Measurements from ENCODE around the gene ZNRF3. TPM values are rescaled to one million over a fixed set of nuclear protein-coding genes. Genes with fewer than 3 reads are reported as not detected.

The ZNRF3 gene
- polyA plus RNA-seq, 1 donor from 2014 or later = 2.9 TPM

DNA sequence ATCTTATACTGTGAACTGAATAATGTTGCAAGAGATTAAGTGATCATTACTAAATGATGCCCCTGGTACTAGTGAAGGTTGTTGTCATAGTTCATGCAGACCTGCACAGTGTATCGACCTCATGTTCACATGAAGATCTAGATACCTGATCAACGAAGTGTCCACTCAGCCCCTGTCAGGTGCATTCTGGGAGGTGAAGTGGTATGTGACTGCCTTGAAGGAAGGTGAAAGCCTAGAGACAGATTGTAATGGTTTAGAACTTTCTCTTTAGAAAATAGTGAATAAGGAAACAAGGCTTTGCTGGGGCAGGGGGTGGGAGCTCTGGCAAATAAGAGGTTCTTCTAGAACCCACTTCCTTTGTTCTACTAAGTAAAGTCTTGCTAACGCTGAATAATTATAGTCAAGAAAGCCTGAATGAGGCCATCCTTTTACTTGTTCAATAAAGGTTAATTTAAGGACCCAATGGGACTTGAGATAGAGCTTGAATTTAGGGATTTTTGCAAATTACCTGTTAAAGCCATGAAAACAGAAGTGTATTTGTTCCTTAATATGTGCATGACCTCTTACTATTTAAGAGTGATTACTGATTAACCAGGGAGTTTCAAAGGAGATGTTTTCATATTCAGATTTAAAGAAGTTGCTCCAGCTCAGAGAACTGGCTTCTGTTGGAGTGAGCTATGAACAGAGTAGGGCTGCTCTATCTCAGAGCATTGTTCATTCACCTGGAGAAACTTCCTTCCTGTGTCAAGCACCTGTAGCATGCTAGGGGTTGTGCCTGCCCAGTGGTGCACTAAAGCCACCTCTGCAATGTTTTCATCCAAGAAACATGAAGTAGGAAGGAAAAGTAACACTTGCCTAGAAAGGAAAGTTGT, 132.9 kb downstream of the ZNRF3 start:
- H3K79me2 ChIP-seq (replicated peaks; ENCODE audit: insufficient read depth, low read length) = no peaks in the 10 kb centered on the region
- H3K4me3 ChIP-seq (ENCODE audit: low read length) = no peak overlapping the region
- H3K27ac ChIP-seq (ENCODE audit: low read length) = no peak overlapping the region
- no peaks in the 10 kb centered on the region for H3K36me3 ChIP-seq (ENCODE audit: insufficient read depth, low read length)
- no peaks in the 10 kb centered on the region for H3K9me2 ChIP-seq (ENCODE audit: insufficient read depth, low read length)
- H3K9ac ChIP-seq (ENCODE audit: low read length) = no peak overlapping the region
- H3F3A ChIP-seq (ENCODE audit: insufficient read depth, low read length, poor library complexity, severe bottlenecking) = no peaks in the 10 kb centered on the region
- H2AFZ ChIP-seq (ENCODE audit: low read depth, low read length) = no peak overlapping the region
- H3K27me3 ChIP-seq (ENCODE audit: insufficient read depth, low read depth, low read length) = no peaks in the 10 kb centered on the region
- H4K20me1 ChIP-seq (ENCODE audit: insufficient read depth) = no peaks in the 10 kb centered on the region
- H3K9me3 ChIP-seq (ENCODE audit: low read length) = no peaks in the 10 kb centered on the region
- no peak overlapping the region for H3K4me2 ChIP-seq (ENCODE audit: low read length)
- TF ChIP-seq EZH2 (IDR thresholded peaks at IDR 0.05; ENCODE audit: borderline replicate concordance, insufficient read depth, low read length, poor library complexity, severe bottlenecking) (no peak), SMC3 (conservative IDR thresholded peaks at IDR 0.05; ENCODE audit: poor library complexity) (no peak), EP300 (conservative IDR thresholded peaks at IDR 0.05; ENCODE audit: poor library complexity, severe bottlenecking) (no peak), TAF1 (IDR thresholded peaks at IDR 0.05; ENCODE audit: low read depth) (no peak), MXI1 (conservative IDR thresholded peaks at IDR 0.05; ENCODE audit: poor library complexity, severe bottlenecking) (no peak), POLR2AphosphoS5 (IDR thresholded peaks at IDR 0.05) (no peak)
- TF ChIP-seq, protein P1, sequence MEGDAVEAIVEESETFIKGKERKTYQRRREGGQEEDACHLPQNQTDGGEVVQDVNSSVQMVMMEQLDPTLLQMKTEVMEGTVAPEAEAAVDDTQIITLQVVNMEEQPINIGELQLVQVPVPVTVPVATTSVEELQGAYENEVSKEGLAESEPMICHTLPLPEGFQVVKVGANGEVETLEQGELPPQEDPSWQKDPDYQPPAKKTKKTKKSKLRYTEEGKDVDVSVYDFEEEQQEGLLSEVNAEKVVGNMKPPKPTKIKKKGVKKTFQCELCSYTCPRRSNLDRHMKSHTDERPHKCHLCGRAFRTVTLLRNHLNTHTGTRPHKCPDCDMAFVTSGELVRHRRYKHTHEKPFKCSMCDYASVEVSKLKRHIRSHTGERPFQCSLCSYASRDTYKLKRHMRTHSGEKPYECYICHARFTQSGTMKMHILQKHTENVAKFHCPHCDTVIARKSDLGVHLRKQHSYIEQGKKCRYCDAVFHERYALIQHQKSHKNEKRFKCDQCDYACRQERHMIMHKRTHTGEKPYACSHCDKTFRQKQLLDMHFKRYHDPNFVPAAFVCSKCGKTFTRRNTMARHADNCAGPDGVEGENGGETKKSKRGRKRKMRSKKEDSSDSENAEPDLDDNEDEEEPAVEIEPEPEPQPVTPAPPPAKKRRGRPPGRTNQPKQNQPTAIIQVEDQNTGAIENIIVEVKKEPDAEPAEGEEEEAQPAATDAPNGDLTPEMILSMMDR (IDR thresholded peaks at IDR 0.05; ENCODE audit: poor library complexity, severe bottlenecking) = no peak
- TF ChIP-seq, protein P2, sequence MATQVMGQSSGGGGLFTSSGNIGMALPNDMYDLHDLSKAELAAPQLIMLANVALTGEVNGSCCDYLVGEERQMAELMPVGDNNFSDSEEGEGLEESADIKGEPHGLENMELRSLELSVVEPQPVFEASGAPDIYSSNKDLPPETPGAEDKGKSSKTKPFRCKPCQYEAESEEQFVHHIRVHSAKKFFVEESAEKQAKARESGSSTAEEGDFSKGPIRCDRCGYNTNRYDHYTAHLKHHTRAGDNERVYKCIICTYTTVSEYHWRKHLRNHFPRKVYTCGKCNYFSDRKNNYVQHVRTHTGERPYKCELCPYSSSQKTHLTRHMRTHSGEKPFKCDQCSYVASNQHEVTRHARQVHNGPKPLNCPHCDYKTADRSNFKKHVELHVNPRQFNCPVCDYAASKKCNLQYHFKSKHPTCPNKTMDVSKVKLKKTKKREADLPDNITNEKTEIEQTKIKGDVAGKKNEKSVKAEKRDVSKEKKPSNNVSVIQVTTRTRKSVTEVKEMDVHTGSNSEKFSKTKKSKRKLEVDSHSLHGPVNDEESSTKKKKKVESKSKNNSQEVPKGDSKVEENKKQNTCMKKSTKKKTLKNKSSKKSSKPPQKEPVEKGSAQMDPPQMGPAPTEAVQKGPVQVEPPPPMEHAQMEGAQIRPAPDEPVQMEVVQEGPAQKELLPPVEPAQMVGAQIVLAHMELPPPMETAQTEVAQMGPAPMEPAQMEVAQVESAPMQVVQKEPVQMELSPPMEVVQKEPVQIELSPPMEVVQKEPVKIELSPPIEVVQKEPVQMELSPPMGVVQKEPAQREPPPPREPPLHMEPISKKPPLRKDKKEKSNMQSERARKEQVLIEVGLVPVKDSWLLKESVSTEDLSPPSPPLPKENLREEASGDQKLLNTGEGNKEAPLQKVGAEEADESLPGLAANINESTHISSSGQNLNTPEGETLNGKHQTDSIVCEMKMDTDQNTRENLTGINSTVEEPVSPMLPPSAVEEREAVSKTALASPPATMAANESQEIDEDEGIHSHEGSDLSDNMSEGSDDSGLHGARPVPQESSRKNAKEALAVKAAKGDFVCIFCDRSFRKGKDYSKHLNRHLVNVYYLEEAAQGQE (IDR thresholded peaks at IDR 0.05; ENCODE audit: borderline replicate concordance) = no peak

DNA sequence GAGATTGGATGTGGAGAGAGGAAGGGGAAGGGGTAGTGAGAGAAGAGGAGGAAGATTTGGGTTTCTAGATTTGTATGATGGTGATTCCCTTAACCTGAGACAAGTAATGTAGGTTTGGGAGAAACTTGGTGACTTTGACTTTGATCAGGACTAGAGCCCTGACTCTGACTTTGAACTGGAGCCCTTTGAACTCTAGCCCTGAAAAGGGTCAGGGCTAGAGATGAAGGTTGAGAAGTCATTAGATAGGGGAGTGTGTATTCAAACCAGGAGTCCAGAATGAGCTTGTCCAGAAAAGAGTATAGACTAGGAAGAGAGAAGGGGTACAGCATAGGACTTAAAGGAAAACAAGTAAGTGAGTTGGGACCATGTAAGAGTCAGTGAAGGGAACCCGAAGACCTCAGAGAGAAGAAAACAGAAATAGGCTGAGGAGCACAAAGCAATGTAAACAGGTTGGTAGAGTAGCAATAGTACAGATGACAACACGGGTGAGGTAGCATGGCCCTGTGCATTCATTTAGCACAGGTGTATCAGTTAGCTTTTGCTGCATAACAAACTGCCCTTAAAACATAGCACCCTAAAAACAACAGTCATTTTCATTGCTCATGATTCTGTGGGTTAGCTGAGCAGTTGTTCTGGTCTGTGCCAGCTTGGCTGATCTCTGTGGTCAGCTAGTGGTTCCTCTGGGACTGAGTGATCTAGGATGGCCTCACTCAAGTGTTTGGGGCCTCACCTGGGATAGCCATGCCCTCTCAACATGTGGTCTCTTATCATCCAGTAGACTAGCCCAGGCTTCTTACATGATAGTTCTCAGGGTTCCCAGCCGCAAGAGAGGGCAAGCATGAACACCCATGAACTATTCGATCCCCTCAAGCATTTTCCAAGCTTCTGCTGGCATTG, 135.2 kb downstream of the ZNRF3 start:
- TF ChIP-seq RAD21 (conservative IDR thresholded peaks at IDR 0.05) (no peak), TAF1 (IDR thresholded peaks at IDR 0.05; ENCODE audit: low read depth) (no peak), POLR2AphosphoS5 (IDR thresholded peaks at IDR 0.05) (no peak)
- Histone ChIP-seq H3K36me3 (ENCODE audit: insufficient read depth, low read length) (no peaks in the 10 kb centered on the region), H3K27ac (ENCODE audit: low read length) (no peak overlapping the region)

More for the DNA sequence above, 135.2 kb downstream of the ZNRF3 start:
- Histone ChIP-seq H3K9me3 (ENCODE audit: low read length) (no peaks in the 10 kb centered on the region), H3K4me3 (ENCODE audit: low read length) (no peak overlapping the region), H2AFZ (ENCODE audit: low read depth, low read length) (no peak overlapping the region), H3F3A (ENCODE audit: insufficient read depth, low read length, poor library complexity, severe bottlenecking) (no peaks in the 10 kb centered on the region), H3K9ac (ENCODE audit: low read length) (no peak overlapping the region), H3K27me3 (ENCODE audit: insufficient read depth, low read depth, low read length) (no peaks in the 10 kb centered on the region), H4K20me1 (ENCODE audit: insufficient read depth) (no peaks in the 10 kb centered on the region), H3K9me2 (ENCODE audit: insufficient read depth, low read length) (no peaks in the 10 kb centered on the region), H3K79me2 (replicated peaks; ENCODE audit: insufficient read depth, low read length) (no peaks in the 10 kb centered on the region), H3K4me2 (ENCODE audit: low read length) (no peak overlapping the region)
